Activated T-cell treated with anti-CD3 and anti-CD28 coated beads, Interleukin-2, amount 50 U/mL, for 72 hours (primary cell): ENCODE data around the gene TMEM143. TPM values are rescaled to one million over a fixed set of nuclear protein-coding genes. Genes with fewer than 3 reads are reported as not detected.
"Not testable (repeated sequence)": the region's sequence is repeated elsewhere in the genome, so short reads cannot be mapped to it uniquely, and the experiment has no call there.

Experiments
- ATAC-seq, 2 donors: fragments of 150-1000 bp; cut with Tn5 transposase; replicated peaks in 1 of 2; 2 replicates each; pipeline ENCODE4 v1.10.0; 2021; ENCODE audit warnings: moderate library complexity in 2 of 2, mild to moderate bottlenecking in 1 of 2
- DNase-seq, 2 donors: peaks; one replicate each; pipeline ENCODE4 v3.0.0; 2021 to 2022; ENCODE audit warnings: mixed read lengths in 1 of 2
- H3K27ac Mint-ChIP-seq: one replicate; pipeline ENCODE4 v1.8.0; 2022; ENCODE audit warnings: mild to moderate bottlenecking, moderate library complexity, mixed read lengths
- H3K27me3 Mint-ChIP-seq: one replicate; pipeline ENCODE4 v1.8.0; 2022; ENCODE audit warnings: low read depth, mixed read lengths
- H3K36me3 Mint-ChIP-seq, 2 donors: one replicate each; pipeline ENCODE4 v1.8.0; 2022; ENCODE audit warnings: mixed read lengths in 2 of 2, mild to moderate bottlenecking in 1 of 2; ENCODE audit not compliant: insufficient read depth in 2 of 2
- H3K4me1 Mint-ChIP-seq: one replicate; pipeline ENCODE4 v1.8.0; 2022; ENCODE audit warnings: low read depth, mixed read lengths
- H3K4me3 Mint-ChIP-seq, 2 donors: one replicate each; pipeline ENCODE4 v1.8.0; 2022; ENCODE audit warnings: mild to moderate bottlenecking in 2 of 2, mixed read lengths in 2 of 2, moderate library complexity in 2 of 2
- H3K9me3 Mint-ChIP-seq, 2 donors: one replicate each; pipeline ENCODE4 v1.8.0; 2022; ENCODE audit warnings: mixed read lengths in 2 of 2
- total RNA-seq, 2 donors: library from RNA; stranded (reverse); gene quantifications; one replicate each; pipeline ENCODE4 v1.2.3, GENCODE V29; 2022

Gene TMEM143
- total RNA-seq, 2 donors from 2014 or later, result 20.9 to 26.2 TPM

DNA sequence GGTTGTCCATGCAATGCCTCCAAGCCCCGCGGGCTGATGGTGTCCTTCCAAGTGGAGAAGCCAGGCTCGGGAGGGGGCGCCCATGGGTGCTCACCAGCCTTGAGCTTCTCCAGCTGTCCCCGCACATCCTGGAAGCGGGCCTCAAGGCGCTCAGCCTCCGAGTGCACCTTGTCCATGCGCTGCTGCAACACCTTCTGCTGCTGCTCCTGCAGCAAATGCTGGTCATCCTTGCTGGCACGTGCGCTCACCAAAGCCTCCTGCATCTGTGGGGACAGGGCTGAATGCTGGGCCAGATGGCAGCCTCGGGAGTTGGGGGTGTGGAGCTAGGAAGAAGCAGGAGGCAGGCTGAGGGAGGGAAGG is 61.2 kb downstream of the TMEM143 start:
- no peaks in the 10 kb centered on the region for H3K9me3 Mint-ChIP-seq
- H3K4me3 Mint-ChIP-seq, result no peak overlapping the region
- H3K27ac Mint-ChIP-seq, result no peak overlapping the region
- no peaks in the 10 kb centered on the region for H3K27me3 Mint-ChIP-seq
- no peaks in the 10 kb centered on the region for H3K4me1 Mint-ChIP-seq
- DNase-seq, result no peak
- no peaks in the 10 kb centered on the region for H3K36me3 Mint-ChIP-seq
- no peak for ATAC-seq

DNA sequence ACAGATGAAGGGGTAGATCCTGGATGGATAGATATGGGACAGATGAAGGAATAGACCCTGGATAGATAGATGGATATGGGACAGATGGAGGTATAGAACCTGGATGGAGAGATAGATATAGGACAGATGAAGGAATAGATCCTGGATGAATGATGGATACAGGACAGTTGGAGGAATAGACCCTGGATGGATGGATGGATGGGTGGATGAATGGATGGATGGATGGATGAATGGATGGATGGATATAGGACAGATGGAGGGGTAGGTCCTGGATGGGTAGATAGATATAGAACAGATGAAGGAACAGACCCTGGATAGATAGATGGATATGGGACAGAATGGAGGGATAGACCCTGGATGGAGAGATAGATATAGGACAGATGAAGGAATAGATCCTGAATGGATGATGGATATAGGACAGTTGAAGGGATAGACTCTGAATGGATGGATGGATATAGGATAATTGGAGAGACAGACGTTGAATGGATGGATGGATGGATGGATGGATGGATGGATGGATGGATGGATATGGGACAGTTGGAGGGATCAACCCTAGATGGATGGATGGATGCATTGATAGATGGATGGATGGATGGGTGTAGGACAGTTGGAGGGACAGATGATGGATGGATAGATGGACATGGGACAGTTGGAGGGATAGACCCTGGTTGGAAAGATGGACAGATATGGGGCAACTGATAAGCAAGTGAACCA is 61.7 kb downstream of the TMEM143 start:
- no peaks in the 10 kb centered on the region for H3K9me3 Mint-ChIP-seq
- no peaks in the 10 kb centered on the region for H3K36me3 Mint-ChIP-seq
- no peaks in the 10 kb centered on the region for H3K27me3 Mint-ChIP-seq
- H3K4me1 Mint-ChIP-seq, result no peaks in the 10 kb centered on the region
- DNase-seq (no peak), ATAC-seq (no peak)
- no peak overlapping the region for H3K27ac Mint-ChIP-seq
- H3K4me3 Mint-ChIP-seq, result no peak overlapping the region

DNA sequence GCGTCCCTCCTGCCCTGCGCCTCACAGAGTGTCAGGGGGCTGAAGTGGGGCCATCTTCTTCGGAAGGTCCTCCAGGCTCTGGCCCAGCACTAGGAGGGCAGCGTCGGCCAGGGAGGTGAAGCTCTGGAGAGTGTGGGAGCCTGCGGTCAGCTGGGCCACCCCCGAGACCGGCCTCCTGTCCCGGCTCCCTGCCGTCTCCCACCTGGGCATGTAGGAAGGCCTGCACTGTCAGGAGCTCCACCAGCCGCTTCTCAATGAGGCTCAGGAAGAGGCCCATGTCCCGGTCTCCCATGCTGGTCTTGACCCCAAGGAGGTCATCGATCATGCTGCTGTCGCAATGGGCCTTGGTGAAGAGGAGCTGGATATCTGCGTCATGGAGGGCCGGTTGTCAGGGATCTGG is 65.8 kb downstream of the TMEM143 start:
- Mint-ChIP-seq H3K4me1 (no peaks in the 10 kb centered on the region), H3K4me3 (no peak overlapping the region), H3K9me3 (no peaks in the 10 kb centered on the region), H3K36me3 (no peaks in the 10 kb centered on the region), H3K27ac (no peak overlapping the region), H3K27me3 (no peaks in the 10 kb centered on the region)
- DNase-seq, result no peak
- no peak for ATAC-seq

DNA sequence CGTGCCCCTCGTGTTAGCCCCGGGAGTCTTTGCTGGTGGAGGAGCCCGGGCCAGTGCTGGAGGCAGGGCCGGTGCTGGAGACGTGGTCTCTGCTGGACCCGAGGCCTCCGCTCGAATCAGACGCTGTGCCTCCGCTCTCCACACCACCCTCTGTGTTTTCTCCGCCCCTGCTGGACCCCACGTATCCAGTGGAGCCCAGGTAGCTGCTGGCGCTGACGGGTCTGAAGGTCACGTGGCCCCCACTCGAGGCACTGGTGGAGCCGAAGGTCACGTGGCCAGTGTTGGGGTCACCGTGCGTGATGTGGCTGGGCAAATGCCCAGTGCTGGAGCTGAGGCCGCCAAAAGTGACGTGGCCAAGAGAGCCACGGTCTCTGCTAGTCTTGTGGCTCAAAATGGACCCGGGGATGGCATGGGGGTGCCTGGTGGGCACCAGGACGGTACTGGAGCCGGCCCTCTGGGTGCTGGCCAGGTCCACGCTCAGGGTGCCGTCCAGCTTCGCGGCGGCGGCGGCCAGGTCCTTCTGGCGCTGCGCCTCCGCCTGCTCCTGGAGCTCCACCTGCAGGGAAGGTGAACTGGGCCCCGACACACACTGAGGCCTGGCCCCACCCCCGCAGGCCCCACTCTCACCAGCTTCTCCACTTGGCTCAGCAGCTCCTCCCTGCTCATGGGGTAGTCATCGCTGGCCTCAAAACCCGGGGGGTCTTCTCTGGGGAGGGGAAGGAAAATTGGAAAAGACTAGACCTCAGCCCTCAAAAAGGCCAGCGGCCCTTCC is 66.6 kb downstream of the TMEM143 start:
- Mint-ChIP-seq H3K36me3 (no peaks in the 10 kb centered on the region), H3K27ac (no peak overlapping the region)

DNA sequence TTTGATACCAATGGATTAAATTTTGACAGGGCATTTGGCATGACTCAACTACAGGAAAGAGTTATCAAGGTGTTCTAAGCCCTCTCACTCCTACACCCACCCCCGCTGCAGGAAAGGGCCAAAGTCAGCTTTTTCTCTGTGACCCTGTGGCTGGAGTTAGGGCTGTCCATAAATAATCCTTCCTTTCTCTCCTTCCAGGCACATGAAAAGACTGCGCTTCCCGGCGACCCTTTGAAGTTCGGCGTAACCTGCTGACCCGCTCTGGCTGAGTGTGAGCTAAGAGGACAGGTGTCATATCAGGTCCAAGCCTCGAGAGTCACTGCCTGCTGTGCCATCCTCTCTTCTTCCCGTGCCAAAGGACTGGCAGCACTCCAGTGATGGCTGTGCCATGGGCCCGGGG is 68.3 kb downstream of the TMEM143 start:
- no peak for ATAC-seq
- no peak for DNase-seq
- Mint-ChIP-seq H3K36me3 (no peaks in the 10 kb centered on the region), H3K27ac (no peak overlapping the region), H3K4me3 (no peak overlapping the region), H3K27me3 (no peaks in the 10 kb centered on the region), H3K9me3 (no peaks in the 10 kb centered on the region), H3K4me1 (peaks cover 7% of the 10 kb centered on the region)

More for the DNA sequence above, 66.6 kb downstream of the TMEM143 start:
- DNase-seq (no peak), ATAC-seq (no peak)
- no peaks in the 10 kb centered on the region for H3K9me3 Mint-ChIP-seq
- no peaks in the 10 kb centered on the region for H3K4me1 Mint-ChIP-seq
- H3K27me3 Mint-ChIP-seq, result no peaks in the 10 kb centered on the region
- no peak overlapping the region for H3K4me3 Mint-ChIP-seq

DNA sequence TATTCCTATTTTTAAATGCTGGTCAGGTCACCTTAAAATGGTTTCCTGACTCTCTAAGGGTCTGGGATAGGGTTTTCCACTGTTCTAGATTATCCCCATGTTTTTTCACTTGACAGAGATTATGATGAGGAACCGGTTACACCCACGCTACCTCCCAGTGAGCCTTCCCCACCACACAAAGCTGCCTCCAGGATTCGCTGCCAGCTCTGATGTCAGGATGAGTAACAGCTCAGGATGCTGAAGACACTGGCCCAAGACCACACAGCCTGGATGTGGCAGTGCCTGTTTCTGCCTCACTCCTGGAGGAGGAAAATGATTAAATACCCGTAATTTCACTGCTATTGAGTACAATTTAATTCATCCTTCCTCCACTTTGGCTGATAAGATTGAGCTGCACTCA is 70.9 kb downstream of the TMEM143 start:
- H3K27ac Mint-ChIP-seq, result no peak overlapping the region
- no peaks in the 10 kb centered on the region for H3K36me3 Mint-ChIP-seq
- H3K9me3 Mint-ChIP-seq, result no peaks in the 10 kb centered on the region
- ATAC-seq (no peak), DNase-seq (no peak)
- H3K27me3 Mint-ChIP-seq, result no peaks in the 10 kb centered on the region
- no peak overlapping the region for H3K4me3 Mint-ChIP-seq
- H3K4me1 Mint-ChIP-seq, result peaks cover 7% of the 10 kb centered on the region

DNA sequence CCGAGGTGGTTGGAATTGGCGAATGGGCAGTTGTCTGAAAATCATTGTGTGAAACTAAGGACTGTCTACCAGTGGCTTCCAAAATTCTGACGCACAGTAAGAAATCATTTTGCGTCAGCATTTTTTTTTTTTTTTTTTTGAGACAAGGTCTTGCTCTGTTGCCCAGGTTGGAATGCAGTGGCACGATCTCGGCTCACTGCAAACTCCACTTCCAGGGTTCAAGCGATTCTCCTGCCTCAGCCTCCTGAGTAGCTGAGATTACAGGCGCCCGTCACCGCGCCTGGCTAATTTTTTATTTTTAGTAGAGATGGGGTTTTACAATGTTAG is 72.3 kb downstream of the TMEM143 start:
- peak overlapping the region; percentile 83 to 84 for H3K4me3 Mint-ChIP-seq
- not testable (repeated sequence) for H3K4me1 Mint-ChIP-seq, H3K36me3 Mint-ChIP-seq, H3K9me3 Mint-ChIP-seq, ATAC-seq, DNase-seq, H3K27me3 Mint-ChIP-seq, H3K27ac Mint-ChIP-seq

DNA sequence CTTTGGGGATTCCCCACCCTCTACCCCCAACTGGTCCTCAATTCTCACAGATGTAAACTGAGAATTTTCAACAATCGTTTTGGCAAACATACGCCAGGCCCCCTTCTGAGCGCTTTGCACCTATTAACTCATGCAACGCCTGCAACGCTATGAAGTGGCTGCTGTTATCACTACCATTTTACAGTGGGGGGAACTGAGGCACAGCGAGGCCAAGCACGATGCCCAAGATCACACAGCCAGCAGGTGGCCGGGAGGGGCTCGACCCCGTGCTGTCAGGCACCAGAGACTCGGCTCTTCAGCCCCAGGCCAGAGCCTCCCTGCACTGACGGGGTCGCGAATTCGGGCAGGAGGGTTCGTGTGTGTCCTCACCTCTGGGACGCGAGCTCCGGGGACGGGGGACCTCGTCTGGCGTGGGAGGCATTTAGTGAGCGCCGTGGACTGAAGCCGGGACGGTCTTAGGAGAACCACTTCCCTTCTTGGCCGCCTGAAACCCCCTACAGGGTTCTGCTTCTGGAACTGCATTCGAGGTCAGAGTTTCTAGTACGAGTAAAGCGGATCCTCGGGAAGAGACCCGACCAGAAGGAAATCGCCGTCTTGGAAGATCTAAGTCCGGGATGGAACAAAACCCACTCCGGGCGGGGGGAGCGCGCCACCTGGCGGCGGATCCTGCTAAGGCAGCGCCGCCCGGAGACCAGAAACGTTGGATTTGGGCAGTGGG is 72.8 kb downstream of the TMEM143 start:
- peak overlapping the region; percentile 83 to 84 for H3K4me3 Mint-ChIP-seq
- ATAC-seq, result peak; percentile 66 to 71
- DNase-seq, result peak; percentile 53 to 70
- peaks cover 0 to 3% of the 10 kb centered on the region in 2 donors for H3K36me3 Mint-ChIP-seq
- no peaks in the 10 kb centered on the region for H3K27me3 Mint-ChIP-seq
- no peak overlapping the region for H3K27ac Mint-ChIP-seq
- peaks cover 2 to 3% of the 10 kb centered on the region in 2 donors for H3K9me3 Mint-ChIP-seq
- H3K4me1 Mint-ChIP-seq, result peaks cover 7% of the 10 kb centered on the region

DNA sequence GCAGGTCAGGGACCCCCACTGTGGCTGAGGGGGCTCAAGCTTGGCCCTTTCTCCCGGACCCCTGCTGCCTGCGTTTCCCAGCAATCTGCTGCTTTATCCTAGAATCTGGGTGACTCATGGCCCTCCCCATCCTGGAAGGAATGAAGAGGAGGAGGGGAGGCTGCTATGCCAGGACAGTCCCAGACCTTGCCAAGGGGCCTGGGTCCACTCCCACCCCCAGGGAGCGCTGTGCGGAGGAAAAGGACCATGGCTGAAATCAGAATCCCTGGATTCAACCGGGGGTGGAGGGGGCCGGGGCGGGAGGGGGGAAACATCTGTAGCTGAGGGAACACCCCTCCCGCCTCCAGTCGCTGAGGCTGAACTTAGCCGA is 73.4 kb downstream of the TMEM143 start:
- Mint-ChIP-seq H3K36me3 (peaks cover 0 to 3% of the 10 kb centered on the region in 2 donors), H3K4me3 (peak overlapping the region; percentile 18 to 37), H3K9me3 (peaks cover 2 to 3% of the 10 kb centered on the region in 2 donors), H3K27ac (no peak overlapping the region), H3K27me3 (peaks cover 5% of the 10 kb centered on the region), H3K4me1 (peaks cover 7% of the 10 kb centered on the region)
- no peak for ATAC-seq
- DNase-seq, result no peak

DNA sequence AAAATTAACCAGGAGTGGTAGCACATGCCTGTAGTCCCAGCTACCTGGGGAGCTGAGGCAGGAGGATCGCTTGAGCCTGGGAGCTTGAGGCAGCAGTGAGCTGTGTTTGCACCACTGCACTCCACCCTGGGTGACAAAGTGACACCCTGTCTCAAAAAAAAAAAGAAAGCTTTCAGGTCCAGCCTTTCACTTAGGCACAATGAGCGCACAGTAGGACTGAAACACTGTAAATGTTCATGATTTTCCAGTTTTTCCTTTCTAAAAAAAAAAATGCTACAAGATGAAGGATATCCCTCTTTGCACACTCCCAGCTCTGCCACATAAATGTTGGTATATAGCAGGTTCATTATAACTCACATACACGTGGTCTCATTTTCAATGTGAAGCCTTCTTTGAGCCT is 76.0 kb downstream of the TMEM143 start:
- Mint-ChIP-seq H3K27ac (no peak overlapping the region), H3K9me3 (peaks cover 2 to 3% of the 10 kb centered on the region in 2 donors), H3K4me1 (peaks cover 7% of the 10 kb centered on the region), H3K27me3 (peaks cover 13% of the 10 kb centered on the region), H3K36me3 (peaks cover 1 to 5% of the 10 kb centered on the region in 2 donors), H3K4me3 (no peak overlapping the region)
- ATAC-seq, result no peak
- no peak for DNase-seq

DNA sequence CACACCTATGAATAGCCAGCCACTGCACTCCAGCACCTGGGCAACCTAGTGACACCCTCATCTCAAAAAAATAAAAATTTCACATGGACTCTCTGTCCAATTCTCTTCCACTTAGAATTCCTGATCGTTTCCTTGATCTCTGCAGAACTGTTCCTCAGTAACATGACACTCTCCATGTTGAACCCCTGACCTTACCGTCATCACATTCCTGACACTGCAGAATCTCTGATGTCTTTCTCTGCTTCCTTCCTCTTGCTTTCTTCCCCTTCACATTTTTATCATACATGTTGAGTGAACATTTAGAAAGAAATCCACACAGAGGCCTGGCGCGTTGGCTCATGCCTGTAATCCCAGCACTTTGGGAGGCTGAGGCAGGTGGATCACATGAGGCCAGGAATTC is 78.8 kb downstream of the TMEM143 start:
- no peak overlapping the region for H3K27ac Mint-ChIP-seq
- H3K27me3 Mint-ChIP-seq, result peaks cover 13% of the 10 kb centered on the region
- H3K4me3 Mint-ChIP-seq, result no peak overlapping the region
- ATAC-seq (no peak), DNase-seq (no peak)
- no peaks in the 10 kb centered on the region for H3K4me1 Mint-ChIP-seq
- H3K36me3 Mint-ChIP-seq, result peaks cover 1 to 5% of the 10 kb centered on the region in 2 donors
- H3K9me3 Mint-ChIP-seq, result peaks cover 2 to 3% of the 10 kb centered on the region in 2 donors

DNA sequence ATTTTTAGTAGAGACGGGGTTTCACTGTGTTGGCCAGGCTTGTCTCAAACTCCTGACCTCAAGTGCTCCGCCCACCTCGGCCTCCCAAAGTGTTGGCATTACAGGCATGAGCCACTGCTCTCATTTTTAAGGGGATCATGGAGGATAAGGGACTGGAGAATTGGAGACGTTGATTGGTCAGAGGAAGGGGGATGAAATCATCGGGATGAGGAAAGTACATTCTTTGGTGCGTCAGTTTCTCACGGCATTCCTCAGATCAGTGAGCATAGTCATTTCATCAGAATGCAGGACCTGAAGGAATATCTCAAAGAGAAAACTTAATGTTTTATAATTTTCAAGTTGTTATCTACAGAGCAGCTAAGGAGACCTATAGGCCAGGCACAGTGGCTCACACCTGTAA is 79.8 kb downstream of the TMEM143 start:
- Mint-ChIP-seq H3K9me3 (peaks cover 2 to 3% of the 10 kb centered on the region in 2 donors), H3K4me3 (no peak overlapping the region), H3K4me1 (no peaks in the 10 kb centered on the region), H3K27ac (no peak overlapping the region), H3K27me3 (peaks cover 13% of the 10 kb centered on the region), H3K36me3 (peaks cover 1 to 5% of the 10 kb centered on the region in 2 donors)
- DNase-seq (no peak), ATAC-seq (no peak)
